HG03558 (cell line): ENCODE results near the gene MEGF6.

Experiments
- ATAC-seq: cut with Tn5 transposase; IDR thresholded peaks from one replicate; pipeline ENCODE4 v1.9.1; 2021; ENCODE audit warnings: moderate number of reproducible peaks; ENCODE audit not compliant: unreplicated experiment; ENCODE audit errors: extremely low read depth

Gene MEGF6

GRCh38 chr1:3530086-3530925 lies 81.0 kb downstream of the MEGF6 start:
- ATAC-seq, result no peak

GRCh38 chr1:3529099-3529729 lies 82.1 kb downstream of the MEGF6 start:
- no peak for ATAC-seq

DNA sequence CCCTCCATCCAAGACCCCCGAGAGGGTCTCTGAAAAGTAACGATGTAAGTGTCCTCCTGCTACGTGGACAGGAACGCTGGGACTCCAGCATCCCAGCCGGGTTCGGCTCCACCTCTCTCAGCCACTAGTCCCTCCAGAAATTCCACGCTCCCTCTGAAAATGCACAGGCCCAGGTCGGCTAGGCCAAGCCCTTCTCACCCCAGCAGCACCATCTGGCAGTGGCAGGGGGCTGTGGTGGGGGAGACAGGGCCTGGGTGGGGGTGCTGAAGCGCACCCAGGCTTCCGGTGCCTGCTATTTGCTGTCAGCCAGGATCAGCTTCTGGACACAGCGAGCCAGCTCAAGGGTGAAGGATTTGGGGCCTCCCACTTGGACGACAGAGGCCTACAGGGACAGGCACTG lies 83.5 kb downstream of the MEGF6 start:
- no peak for ATAC-seq

- no peak for ATAC-seq
Measured at GRCh38 chr1:3525551-3526482, 85.5 kb downstream of the MEGF6 start.

DNA sequence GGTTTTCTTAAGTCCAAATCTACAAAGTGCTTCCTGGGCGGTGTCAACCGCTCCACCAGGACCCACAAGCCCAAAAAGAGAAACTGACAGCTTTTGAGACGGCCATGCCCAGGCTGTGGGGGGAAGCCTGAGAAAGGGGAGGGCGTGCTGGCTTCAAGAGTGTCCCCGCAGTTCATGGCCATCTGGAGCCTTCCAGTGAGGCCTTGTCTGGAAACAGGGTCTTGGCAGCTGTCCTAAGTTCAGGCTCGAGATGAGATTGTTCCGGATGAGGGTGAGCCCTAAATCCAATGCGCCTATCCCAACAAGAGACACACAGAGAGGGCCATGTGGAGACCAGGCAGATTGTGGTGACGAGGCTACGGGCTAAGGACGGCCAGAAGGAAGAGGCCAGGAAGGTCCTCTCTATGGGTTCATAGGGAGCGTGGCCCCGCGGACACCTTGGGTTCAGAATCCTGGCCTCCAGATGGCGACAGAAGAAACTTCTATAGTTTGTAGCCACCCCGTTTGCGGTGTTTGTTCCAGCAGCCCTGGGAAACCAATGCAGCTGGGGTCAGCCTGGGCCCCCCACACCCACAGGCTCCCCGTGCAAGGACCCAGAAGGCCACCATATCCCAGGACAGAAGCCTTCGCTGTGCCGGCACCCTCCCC lies 86.6 kb downstream of the MEGF6 start:
- no peak for ATAC-seq

- ATAC-seq, result no peak
Measured at GRCh38 chr1:3523980-3524379, 87.3 kb downstream of the MEGF6 start.

DNA sequence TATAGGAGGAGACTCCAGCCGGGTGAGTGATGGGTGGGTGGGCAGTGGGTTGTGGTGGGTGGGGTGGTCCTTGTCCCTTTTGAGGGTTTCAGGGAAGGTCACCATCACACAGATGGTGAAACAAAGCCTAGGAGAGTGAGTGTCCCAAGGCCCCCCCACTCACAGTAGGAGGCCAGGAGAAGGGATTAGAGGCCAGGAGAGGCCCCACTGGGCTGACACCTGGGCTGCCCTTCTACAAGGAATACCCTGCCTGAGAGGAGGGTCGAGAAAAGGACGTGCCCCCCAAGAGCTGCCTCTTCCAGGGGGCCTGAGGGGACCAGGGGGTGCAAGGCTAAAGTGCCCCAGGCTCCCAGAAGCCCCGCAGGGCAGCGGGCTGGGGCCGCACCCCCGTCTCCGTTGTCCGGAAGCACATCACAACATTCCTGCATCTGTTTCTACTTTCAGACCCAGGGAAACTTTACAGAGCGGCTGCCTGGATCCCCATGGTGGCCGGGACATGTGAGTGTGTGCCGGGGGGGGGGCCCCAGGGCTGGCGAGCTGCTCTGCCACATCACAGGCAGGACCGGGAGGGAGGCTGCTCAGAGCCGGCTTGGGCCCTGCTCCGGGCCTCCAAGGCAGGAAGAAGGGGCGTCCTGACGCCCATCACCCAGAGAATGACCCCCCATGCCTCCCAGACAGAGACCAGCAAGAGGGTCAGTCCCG lies 88.6 kb downstream of the MEGF6 start:
- ATAC-seq, result no peak

- no peak for ATAC-seq
Measured at GRCh38 chr1:3522112-3522511, 89.2 kb downstream of the MEGF6 start.

- no peak for ATAC-seq
Measured at GRCh38 chr1:3521426-3521825, 89.9 kb downstream of the MEGF6 start.

- no peak for ATAC-seq
Measured at GRCh38 chr1:3520419-3521378, 90.6 kb downstream of the MEGF6 start.

DNA sequence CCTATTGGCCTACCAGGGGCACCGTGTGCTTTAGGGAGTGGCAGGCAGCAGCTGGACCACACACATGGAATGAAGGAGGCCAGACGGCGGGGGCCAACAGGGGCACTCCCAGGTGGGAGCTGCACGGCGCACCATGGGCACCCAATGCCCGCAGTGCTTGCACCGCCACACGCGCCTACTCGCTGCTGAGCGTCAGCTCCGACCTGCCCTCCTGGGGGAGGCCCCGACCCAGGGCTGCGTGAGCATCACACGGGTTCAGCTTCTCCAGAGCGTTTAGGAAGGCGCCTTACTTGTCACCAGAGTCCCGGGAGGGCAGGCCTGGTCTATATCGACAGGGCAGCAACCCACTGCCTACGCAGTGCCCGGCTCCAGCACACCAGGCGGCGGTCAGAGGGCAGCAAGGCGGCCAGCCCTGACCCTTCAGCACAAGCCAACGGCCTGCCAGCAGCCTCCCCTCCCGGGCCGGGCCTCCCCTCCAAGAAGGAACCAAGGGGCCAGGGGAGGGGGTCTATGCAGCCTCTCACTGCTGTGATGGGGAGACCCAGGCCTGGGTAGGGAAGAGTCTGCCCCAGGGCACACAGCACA lies 91.9 kb downstream of the MEGF6 start:
- no peak for ATAC-seq

DNA sequence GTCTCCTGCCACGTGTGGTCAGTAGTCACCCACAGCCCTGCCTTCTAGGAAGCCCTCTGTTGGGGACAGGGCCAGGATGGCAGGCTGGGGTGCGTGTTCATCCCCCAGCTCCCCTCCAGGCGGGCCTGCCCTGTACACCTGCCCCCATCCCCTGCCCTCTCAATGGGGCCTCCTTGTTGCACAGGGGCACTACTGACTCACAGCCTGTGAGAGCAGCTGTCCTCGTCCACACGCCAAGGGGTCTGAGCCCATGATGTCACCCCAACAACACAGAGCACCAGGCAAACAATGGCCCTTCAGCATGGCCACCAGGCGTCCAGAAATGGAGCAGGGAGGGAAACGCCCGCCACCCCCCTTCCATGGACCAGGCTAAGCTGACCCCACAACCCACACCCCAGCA lies 92.6 kb downstream of the MEGF6 start:
- ATAC-seq, result no peak

DNA sequence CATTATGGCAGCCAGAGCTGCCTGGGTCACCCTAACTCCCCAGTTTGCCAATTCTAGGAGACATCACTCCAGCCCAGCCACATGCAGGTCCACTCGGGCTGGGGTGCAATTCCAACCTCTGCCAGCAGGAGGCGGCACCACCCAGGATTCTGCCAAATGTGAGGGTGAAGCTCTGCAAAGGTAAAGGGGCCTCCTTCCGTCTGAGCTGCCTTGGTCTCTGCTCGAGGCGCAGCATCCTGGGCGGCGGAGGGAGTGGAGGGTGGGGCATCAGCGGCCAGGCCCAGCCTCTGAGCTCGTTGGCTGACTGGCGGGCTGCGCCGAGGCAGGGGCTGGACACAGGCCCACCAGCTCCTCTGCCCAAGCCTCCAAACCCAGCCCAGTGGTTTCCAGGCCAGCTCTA lies 93.1 kb downstream of the MEGF6 start:
- no peak for ATAC-seq

GRCh38 chr1:3516911-3517675 lies 94.2 kb downstream of the MEGF6 start:
- no peak for ATAC-seq

- ATAC-seq, result no peak
Measured at GRCh38 chr1:3516481-3516869, 94.8 kb downstream of the MEGF6 start.

DNA sequence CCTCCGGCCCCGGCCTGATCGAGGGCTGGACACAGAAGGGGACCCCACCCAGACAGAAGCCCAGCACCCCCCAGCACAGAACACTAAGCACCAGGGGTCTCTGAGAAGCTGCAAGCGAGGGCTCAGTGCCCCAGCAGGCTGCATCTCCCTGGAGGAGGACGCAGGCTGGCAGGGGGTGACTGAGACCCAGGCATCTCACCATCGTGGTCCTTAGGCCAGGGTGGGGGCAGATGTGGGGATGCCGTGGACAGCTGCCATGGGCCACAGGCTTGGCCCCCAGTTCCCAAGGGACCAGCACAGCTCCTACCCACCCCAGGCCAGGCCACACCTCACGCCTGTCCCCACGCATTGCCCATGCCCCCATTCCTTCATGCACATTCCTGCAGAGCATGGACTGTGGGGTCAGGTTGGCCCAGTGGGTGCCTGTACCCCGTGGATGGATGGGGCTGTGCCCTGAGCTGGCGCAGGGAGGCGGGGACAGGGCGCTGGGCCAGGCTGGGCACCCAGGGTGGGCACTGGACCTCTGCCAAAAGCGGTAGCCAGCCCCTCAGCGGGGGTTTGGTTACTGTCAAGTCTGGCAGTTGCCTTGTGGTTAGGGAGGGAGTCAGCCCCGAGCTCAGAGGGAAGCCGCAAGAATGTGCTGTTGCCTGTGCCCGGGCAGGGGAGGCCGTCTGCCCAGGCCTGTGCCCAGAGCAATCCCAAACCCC lies 95.4 kb downstream of the MEGF6 start:
- no peak for ATAC-seq

DNA sequence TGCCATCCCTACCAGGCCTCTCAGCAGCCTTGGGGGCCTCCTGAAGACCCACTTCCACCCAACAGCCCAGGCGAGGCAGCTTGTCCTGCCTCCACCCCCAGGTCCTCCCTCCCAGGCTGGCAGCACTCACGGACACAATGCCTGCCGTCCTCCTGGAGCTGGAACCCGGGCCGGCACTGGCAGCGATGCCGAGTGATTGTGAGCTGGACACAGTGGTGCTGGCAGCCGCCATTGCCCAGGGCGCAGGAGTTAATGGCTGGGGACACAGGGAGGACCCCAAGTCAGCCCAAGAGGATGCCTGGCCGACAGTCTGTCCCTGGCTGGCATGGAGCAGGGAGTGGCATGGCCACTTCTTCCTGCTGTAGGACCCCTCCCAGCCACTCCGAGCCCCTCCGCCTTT lies 96.0 kb downstream of the MEGF6 start:
- no peak for ATAC-seq
